Natural killer cell (primary cell): ENCODE data around the gene FEN1. TPM values are rescaled to one million over a fixed set of nuclear protein-coding genes. Genes with fewer than 3 reads are reported as not detected.

Source experiments
- ATAC-seq, 3 donors: fragments of 150-1000 bp in 2 of 3; fragments of 200-7000 bp in 1 of 3; cut with Tn5 transposase; 1 replicate in 1 of 3; 2 replicates in 2 of 3; pipeline ENCODE4 v1.10.0; 2021; ENCODE audit warnings: mild to moderate bottlenecking in 2 of 3, moderate library complexity in 2 of 3
- DNase-seq, 2 donors: peaks; one replicate each; pipeline versions ENCODE4 v3.0.0 to v3.0.0-alpha.2; 2013 to 2021; ENCODE audit warnings: mixed read lengths in 1 of 2
- H3K27ac ChIP-seq: one replicate; pipeline ENCODE4 v1.5.1; 2013; ENCODE audit warnings: mild to moderate bottlenecking, low read length
- H3K27me3 ChIP-seq: one replicate; pipeline ENCODE4 v1.6.1; 2013; ENCODE audit warnings: low read length; ENCODE audit not compliant: control insufficient read depth, insufficient read depth
- H3K36me3 ChIP-seq: one replicate; pipeline ENCODE4 v1.6.1; 2013; ENCODE audit warnings: low read length; ENCODE audit not compliant: control insufficient read depth, insufficient read depth
- H3K4me1 ChIP-seq: one replicate; pipeline ENCODE4 v1.6.1; 2013; ENCODE audit warnings: low read length; ENCODE audit not compliant: control insufficient read depth, insufficient read depth
- H3K4me3 ChIP-seq: one replicate; pipeline ENCODE4 v1.5.1; 2013; ENCODE audit warnings: low read length
- H3K9me3 ChIP-seq: one replicate; pipeline ENCODE4 v1.6.1; 2013; ENCODE audit warnings: low read length; ENCODE audit not compliant: control insufficient read depth, insufficient read depth
- H3K27ac Mint-ChIP-seq, 2 donors: one replicate each; pipeline ENCODE4 v1.8.0; 2022; ENCODE audit warnings: mild to moderate bottlenecking in 2 of 2, mixed read lengths in 2 of 2, moderate library complexity in 1 of 2
- H3K27me3 Mint-ChIP-seq, 2 donors: one replicate each; pipeline ENCODE4 v1.8.0; 2022; ENCODE audit warnings: low read depth in 2 of 2, mixed read lengths in 2 of 2
- H3K36me3 Mint-ChIP-seq: one replicate; pipeline ENCODE4 v1.8.0; 2022; ENCODE audit warnings: mixed read lengths
- H3K4me1 Mint-ChIP-seq, 2 donors: one replicate each; pipeline ENCODE4 v1.8.0; 2022; ENCODE audit warnings: mixed read lengths in 2 of 2
- H3K4me3 Mint-ChIP-seq: one replicate; pipeline ENCODE4 v1.8.0; 2022; ENCODE audit warnings: mild to moderate bottlenecking, moderate library complexity, mixed read lengths
- H3K9me3 Mint-ChIP-seq, 2 donors: one replicate each; pipeline ENCODE4 v1.8.0; 2022; ENCODE audit warnings: mixed read lengths in 2 of 2
- CTCF ChIP-seq: fragments of 200-600 bp; IDR thresholded peaks from one replicate; pipeline ENCODE4 v1.8.0; 2022; ENCODE audit warnings: antibody characterized with exemption
- WGBS: methylation state at CpG from one replicate; pipeline ENCODE4 v1.1.7; 2013; ENCODE audit warnings: missing lambda C conversion rate; ENCODE audit not compliant: insufficient coverage; 5-methylcytosine and 5-hydroxymethylcytosine counted together
- intact Hi-C: fragments of 100-400 bp; cut with micrococcal nuclease; formaldehyde crosslinking; loops from one replicate; pipeline ENCODE4 v1.14.2; 2022
- total RNA-seq, 4 donors: library from RNA; stranded (reverse); fragments of 120-200 nt in 1 of 4; gene quantifications; one replicate each; pipeline versions ENCODE4 v1.2.3 to v1.2.4, GENCODE V29; 2013 to 2022

FEN1 gene
- total RNA-seq, 3 donors from 2014 or later (not counting 1 experiment from before 2014, with no cell fraction given): 14.2 to 17.8 (median 17.5) TPM

DNA sequence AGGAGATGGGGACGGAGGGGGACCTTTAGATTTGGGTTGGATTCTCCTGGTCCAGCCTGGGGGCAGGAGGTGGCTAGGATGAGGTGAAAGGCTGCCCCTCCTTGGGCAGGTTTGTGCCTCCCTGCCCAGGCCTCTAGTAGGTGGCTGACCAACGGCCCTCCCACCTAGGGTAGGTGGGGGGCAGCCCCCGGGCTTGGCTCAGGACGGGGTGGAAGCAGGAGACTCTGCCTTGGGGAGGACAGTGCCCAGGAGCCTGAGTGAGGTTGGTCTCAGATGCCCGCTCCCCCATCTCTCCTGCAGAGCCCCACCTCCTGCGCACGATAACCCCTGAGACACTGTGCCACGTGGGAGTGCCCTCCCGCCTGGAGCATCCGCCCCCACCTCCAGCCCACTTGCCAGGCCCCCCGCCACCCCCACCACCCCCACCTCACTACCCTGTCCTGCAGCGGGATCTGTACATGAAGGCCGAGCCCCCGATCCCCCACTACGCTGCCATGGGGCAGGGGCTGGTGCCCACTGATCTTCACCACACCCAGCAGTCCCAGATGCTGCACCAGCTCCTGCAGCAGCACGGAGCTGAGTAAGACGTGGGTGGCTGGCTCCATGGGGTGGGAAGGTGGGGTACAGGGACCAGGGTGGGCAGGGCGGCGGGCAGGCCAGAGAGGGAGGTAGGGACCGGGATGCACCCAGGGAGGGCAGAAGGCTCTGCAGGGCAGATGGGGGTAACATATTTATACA is 22.6 kb upstream of the FEN1 start:
- ATAC-seq (no peak), DNase-seq (no peak)
- H3K9me3 ChIP-seq: no peaks in the 10 kb centered on the region
- H3K4me3 ChIP-seq: no peak overlapping the region
- peaks cover 0 to 7% of the 10 kb centered on the region in 2 donors for H3K4me1 Mint-ChIP-seq
- H3K27me3 ChIP-seq: no peaks in the 10 kb centered on the region
- no peak overlapping the region for H3K27ac Mint-ChIP-seq
- no peaks in the 10 kb centered on the region for H3K36me3 Mint-ChIP-seq
- intact Hi-C loops: no loop called here
- H3K27me3 Mint-ChIP-seq: no peaks in the 10 kb centered on the region
- no peaks in the 10 kb centered on the region for H3K36me3 ChIP-seq
- no peak overlapping the region for H3K27ac ChIP-seq
- 93% methylated on average over 18 of the region's 20 CpGs for WGBS
- TF ChIP-seq CTCF: no peak
- peaks cover 16% of the 10 kb centered on the region for H3K4me1 ChIP-seq
- no peak overlapping the region for H3K4me3 Mint-ChIP-seq
- no peaks in the 10 kb centered on the region for H3K9me3 Mint-ChIP-seq

- Histone ChIP-seq H3K4me1 (peaks cover 28% of the 10 kb centered on the region), H3K27ac (no peak overlapping the region), H3K4me3 (no peak overlapping the region), H3K27me3 (no peaks in the 10 kb centered on the region), H3K9me3 (no peaks in the 10 kb centered on the region), H3K36me3 (no peaks in the 10 kb centered on the region)
- no peaks in the 10 kb centered on the region for H3K36me3 Mint-ChIP-seq
- H3K4me1 Mint-ChIP-seq: peaks cover 11 to 20% of the 10 kb centered on the region in 2 donors
- ATAC-seq (no peak), DNase-seq (no peak)
- no peak overlapping the region for H3K27ac Mint-ChIP-seq
- TF ChIP-seq CTCF: no peak
- intact Hi-C loops: no loop called here
- H3K4me3 Mint-ChIP-seq: no peak overlapping the region
- whole genome bisulfite sequencing: 85% methylated on average over 15 of the region's 15 CpGs
- H3K27me3 Mint-ChIP-seq: no peaks in the 10 kb centered on the region
- no peaks in the 10 kb centered on the region for H3K9me3 Mint-ChIP-seq
Measured at GRCh38 chr11:61771195-61771894, 21.4 kb upstream of the FEN1 start.

DNA sequence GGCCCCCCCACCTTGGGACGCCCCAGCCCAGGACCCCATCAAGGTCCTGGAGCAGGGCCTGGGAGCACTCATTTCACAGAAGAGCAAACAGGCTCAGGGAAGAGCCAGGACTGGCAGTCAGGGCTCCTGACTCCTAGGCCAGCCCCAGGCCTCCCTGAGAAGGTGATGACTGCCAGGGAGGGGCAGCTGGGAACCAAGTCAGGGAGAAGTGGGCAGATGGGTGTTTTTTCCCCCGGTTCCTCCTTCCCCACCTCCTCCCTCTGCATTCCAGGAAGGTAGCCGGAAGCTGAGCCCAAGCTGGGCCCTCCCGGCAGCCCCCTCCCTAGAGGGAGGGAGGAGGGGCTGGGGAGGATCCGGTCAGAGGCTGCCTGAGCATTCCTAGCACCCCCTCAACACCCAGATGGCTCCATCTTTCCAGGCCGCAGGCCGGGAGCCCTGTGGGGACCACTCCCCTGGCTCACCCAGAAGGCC is 20.7 kb upstream of the FEN1 start:
- no peak overlapping the region for H3K4me3 Mint-ChIP-seq
- no peaks in the 10 kb centered on the region for H3K9me3 Mint-ChIP-seq
- ATAC-seq: no peak
- intact Hi-C loops: no loop called here
- H3K9me3 ChIP-seq: no peaks in the 10 kb centered on the region
- no peak overlapping the region for H3K4me3 ChIP-seq
- WGBS: 97% methylated on average over 3 of the region's 7 CpGs
- H3K27ac ChIP-seq: no peak overlapping the region
- H3K4me1 Mint-ChIP-seq: peaks cover 13 to 26% of the 10 kb centered on the region in 2 donors
- H3K27me3 ChIP-seq: no peaks in the 10 kb centered on the region
- TF ChIP-seq CTCF: no peak
- DNase-seq: no peak
- no peaks in the 10 kb centered on the region for H3K36me3 Mint-ChIP-seq
- H3K27ac Mint-ChIP-seq: no peak overlapping the region
- H3K36me3 ChIP-seq: no peaks in the 10 kb centered on the region
- H3K4me1 ChIP-seq: peaks cover 34% of the 10 kb centered on the region
- H3K27me3 Mint-ChIP-seq: no peaks in the 10 kb centered on the region
